Ovary (tissue), 3 donors: ENCODE measurements around the gene CFAP119.

Experiments
- CTCF ChIP-seq, 3 donors: fragments of 450-650 bp in 2 of 3; fragments of 200-600 bp in 1 of 3; IDR thresholded peaks; one replicate each; pipeline versions ENCODE4 v1.5.1 to v1.8.0; 2016 to 2022; ENCODE audit warnings: antibody characterized with exemption in 3 of 3, mild to moderate bottlenecking in 1 of 3
- EP300 ChIP-seq: sonication (generic); formaldehyde crosslinking; IDR thresholded peaks from one replicate; pipeline ENCODE4 v1.6.1; 2017; ENCODE audit warnings: antibody characterized with exemption
- POLR2A ChIP-seq: fragments of 450-650 bp; IDR thresholded peaks from one replicate; pipeline ENCODE4 v1.6.1; 2017; ENCODE audit warnings: antibody characterized with exemption, mild to moderate bottlenecking, moderate library complexity
- donor health status: DM: no; HTN: no; CAD: no.

- TF ChIP-seq POLR2A (no peak), CTCF (IDR thresholded peaks at IDR 0.05) (no peak), EP300 (no peak)
Measured at GRCh38 chr16:30757316-30757715, 4.5 kb downstream of the CFAP119 start.
